Measurements from ENCODE around the gene RXYLT1.

Gene RXYLT1

GRCh38 chr12:63848450-63848849 lies 68.7 kb downstream of the RXYLT1 start:
- TF ChIP-seq GABPA (IDR thresholded peaks at IDR 0.05; ENCODE audit: low read depth) (no peak), REST (IDR thresholded peaks at IDR 0.05; ENCODE audit: insufficient replicate concordance, low read depth) (no peak), POLR2AphosphoS5 (IDR thresholded peaks at IDR 0.05; ENCODE audit: low read depth) (no peak), CTCF (IDR thresholded peaks at IDR 0.05; ENCODE audit: insufficient read depth, low read length) (no peak), SPI1 (IDR thresholded peaks at IDR 0.05; ENCODE audit: borderline replicate concordance, low read depth) (no peak)
- H3K27ac ChIP-seq (replicated peaks), result no peak overlapping the region
- no peaks in the 10 kb centered on the region for H3K27me3 ChIP-seq (ENCODE audit: insufficient read depth, poor library complexity, severe bottlenecking)
- DNase-seq (ENCODE audit: low read depth in 1 of 2, low spot score in 1 of 2), result no peak
- H3K4me3 ChIP-seq (replicated peaks; ENCODE audit: insufficient read depth, low read length), result no peak overlapping the region

GRCh38 chr12:63849106-63849620 lies 69.5 kb downstream of the RXYLT1 start:
- no peak for DNase-seq (ENCODE audit: low read depth in 1 of 2, low spot score in 1 of 2)

More at GRCh38 chr12:63849106-63849620, 69.5 kb downstream of the RXYLT1 start:
- TF ChIP-seq POLR2AphosphoS5 (IDR thresholded peaks at IDR 0.05; ENCODE audit: low read depth) (no peak), REST (IDR thresholded peaks at IDR 0.05; ENCODE audit: insufficient replicate concordance, low read depth) (no peak), SPI1 (IDR thresholded peaks at IDR 0.05; ENCODE audit: borderline replicate concordance, low read depth) (no peak), CTCF (IDR thresholded peaks at IDR 0.05; ENCODE audit: insufficient read depth, low read length) (no peak), GABPA (IDR thresholded peaks at IDR 0.05; ENCODE audit: low read depth) (no peak)
- H3K27me3 ChIP-seq (ENCODE audit: insufficient read depth, poor library complexity, severe bottlenecking), result no peaks in the 10 kb centered on the region
- no peak overlapping the region for H3K27ac ChIP-seq (replicated peaks)
- H3K4me3 ChIP-seq (replicated peaks; ENCODE audit: insufficient read depth, low read length), result no peak overlapping the region

Measured in HL-60 (cell line).